WTC11 (cell line): ENCODE data around the gene PIGZ. TPM values are rescaled to one million over a fixed set of nuclear protein-coding genes. Genes with fewer than 3 reads are reported as not detected.

Experiments
- ATAC-seq: fragments of 200-7000 bp; cut with Tn5 transposase; 2 replicates; pipeline ENCODE4 v1.10.0; 2021; ENCODE audit warnings: mild to moderate bottlenecking, moderate library complexity
- CTCF ChIA-PET: fragments of 300-600 bp; sonication (Branson Sonifier 250); formaldehyde crosslinking; loops from one replicate; lab custom pipeline; 2021; ENCODE audit warnings: antibody characterized with exemption; lab: Charles Lee
- POLR2A ChIA-PET: fragments of 350-600 bp; sonication (Branson Sonifier 250); formaldehyde crosslinking; loops from one replicate; lab custom pipeline; 2021; ENCODE audit warnings: antibody characterized with exemption; lab: Charles Lee
- DNase-seq: peaks from one replicate; pipeline ENCODE4 v3.0.0; 2021; ENCODE audit warnings: low spot score
- H3K27ac Mint-ChIP-seq: 2 replicates; pipeline ENCODE4 v1.8.0; 2021; ENCODE audit warnings: mixed read lengths
- H3K27me3 Mint-ChIP-seq: 2 replicates; pipeline ENCODE4 v1.8.0; 2021; ENCODE audit warnings: low read depth, mild to moderate bottlenecking, moderate library complexity, mixed read lengths
- H3K36me3 Mint-ChIP-seq: 2 replicates; pipeline ENCODE4 v1.8.0; 2021; ENCODE audit warnings: mixed read lengths
- H3K4me1 Mint-ChIP-seq: 2 replicates; pipeline ENCODE4 v1.8.0; 2022; ENCODE audit warnings: mixed read lengths
- H3K4me3 Mint-ChIP-seq: 2 replicates; pipeline ENCODE4 v1.8.0; 2021; ENCODE audit warnings: mild to moderate bottlenecking, moderate library complexity, mixed read lengths
- H3K9me3 Mint-ChIP-seq: 2 replicates; pipeline ENCODE4 v1.8.0; 2021; ENCODE audit warnings: mixed read lengths
- FOXP1 ChIP-seq: sonication (generic); formaldehyde crosslinking; IDR thresholded peaks from 2 replicates; pipeline ENCODE4 v1.8.0; 2022; ENCODE audit warnings: missing genetic modification reagents, mild to moderate bottlenecking, moderate library complexity, borderline replicate concordance
- GTF2I ChIP-seq: fragments of 250-450 bp; sonication (Bioruptor Pico); conservative IDR thresholded peaks from 2 replicates; pipeline ENCODE4 v1.4.0; 2021; ENCODE audit warnings: mild to moderate bottlenecking
- JUN ChIP-seq: sonication (generic); formaldehyde crosslinking; IDR thresholded peaks from 2 replicates; pipeline ENCODE4 v1.8.0; 2023; ENCODE audit warnings: mild to moderate bottlenecking, missing genetic modification reagents
- NFE2L1 ChIP-seq: sonication (generic); formaldehyde crosslinking; IDR thresholded peaks from 2 replicates; pipeline ENCODE4 v1.8.1; 2023; ENCODE audit warnings: missing genetic modification reagents
- NR2C2 ChIP-seq: sonication (generic); formaldehyde crosslinking; IDR thresholded peaks from 2 replicates; pipeline ENCODE4 v1.8.0; 2022; ENCODE audit warnings: mild to moderate bottlenecking, missing genetic modification reagents
- OVOL2 ChIP-seq: fragments of 250-450 bp; sonication (Bioruptor Pico); IDR thresholded peaks from 2 replicates; pipeline ENCODE4 v1.9.0; 2021; ENCODE audit warnings: mild to moderate bottlenecking, borderline replicate concordance
- SP1 ChIP-seq: sonication (generic); formaldehyde crosslinking; conservative IDR thresholded peaks from 2 replicates; pipeline ENCODE4 v1.8.1; 2022; ENCODE audit warnings: missing genetic modification reagents
- TEAD1 ChIP-seq: sonication (generic); formaldehyde crosslinking; IDR thresholded peaks from 2 replicates; pipeline ENCODE4 v1.8.0; 2022; ENCODE audit warnings: mild to moderate bottlenecking, missing genetic modification reagents
- ZNF232 ChIP-seq: sonication (generic); formaldehyde crosslinking; IDR thresholded peaks from 2 replicates; pipeline ENCODE4 v1.8.0; 2022; ENCODE audit warnings: mild to moderate bottlenecking, missing genetic modification reagents
- total RNA-seq: library from RNA; stranded (reverse); gene quantifications from 3 replicates; pipeline ENCODE4 v1.2.3, GENCODE V29; 2021
- TF ChIP-seq, protein P1 (sequence below): sonication (generic); formaldehyde crosslinking; IDR thresholded peaks from 2 replicates; pipeline ENCODE4 v1.8.0; 2022; ENCODE audit warnings: mild to moderate bottlenecking, missing genetic modification reagents
- TF ChIP-seq, protein P2 (sequence below): sonication (generic); formaldehyde crosslinking; IDR thresholded peaks from 2 replicates; pipeline ENCODE4 v1.8.1; 2022; ENCODE audit warnings: low read depth, missing genetic modification reagents, borderline replicate concordance
- TF ChIP-seq, protein P3 (sequence below): sonication (generic); formaldehyde crosslinking; IDR thresholded peaks from 2 replicates; pipeline ENCODE4 v1.8.1; 2023; ENCODE audit warnings: mild to moderate bottlenecking, moderate library complexity, missing genetic modification reagents
- TF ChIP-seq, protein P4 (sequence below): sonication (generic); formaldehyde crosslinking; IDR thresholded peaks from 2 replicates; pipeline ENCODE4 v1.8.1; 2023; ENCODE audit warnings: mild to moderate bottlenecking, missing genetic modification reagents
- TF ChIP-seq, protein P5 (sequence below): fragments of 250-450 bp; sonication (Bioruptor Pico); IDR thresholded peaks from 2 replicates; pipeline ENCODE4 v2.1.2; 2022; ENCODE audit warnings: mild to moderate bottlenecking, moderate library complexity
- TF ChIP-seq, protein P6 (sequence below): sonication (generic); formaldehyde crosslinking; conservative IDR thresholded peaks from 2 replicates; pipeline ENCODE4 v1.8.1; 2023; ENCODE audit warnings: mild to moderate bottlenecking, low read depth, missing genetic modification reagents, moderate library complexity
- TF ChIP-seq, protein P7 (sequence below): sonication (generic); formaldehyde crosslinking; IDR thresholded peaks from 2 replicates; pipeline ENCODE4 v1.8.1; 2023; ENCODE audit warnings: mild to moderate bottlenecking, missing genetic modification reagents, moderate library complexity
- TF ChIP-seq, protein P8 (sequence below): fragments of 250-450 bp; sonication (Bioruptor Pico); IDR thresholded peaks from 2 replicates; pipeline ENCODE4 v1.9.0; 2021; ENCODE audit warnings: moderate library complexity, mild to moderate bottlenecking, inconsistent platforms, borderline replicate concordance
- TF ChIP-seq, protein P9 (sequence below): sonication (generic); formaldehyde crosslinking; IDR thresholded peaks from 2 replicates; pipeline ENCODE4 v1.8.1; 2022; ENCODE audit warnings: mild to moderate bottlenecking, missing genetic modification reagents, moderate library complexity, borderline replicate concordance

The PIGZ gene
- total RNA-seq, 1 experiment from 2014 or later: 0.37 TPM

DNA sequence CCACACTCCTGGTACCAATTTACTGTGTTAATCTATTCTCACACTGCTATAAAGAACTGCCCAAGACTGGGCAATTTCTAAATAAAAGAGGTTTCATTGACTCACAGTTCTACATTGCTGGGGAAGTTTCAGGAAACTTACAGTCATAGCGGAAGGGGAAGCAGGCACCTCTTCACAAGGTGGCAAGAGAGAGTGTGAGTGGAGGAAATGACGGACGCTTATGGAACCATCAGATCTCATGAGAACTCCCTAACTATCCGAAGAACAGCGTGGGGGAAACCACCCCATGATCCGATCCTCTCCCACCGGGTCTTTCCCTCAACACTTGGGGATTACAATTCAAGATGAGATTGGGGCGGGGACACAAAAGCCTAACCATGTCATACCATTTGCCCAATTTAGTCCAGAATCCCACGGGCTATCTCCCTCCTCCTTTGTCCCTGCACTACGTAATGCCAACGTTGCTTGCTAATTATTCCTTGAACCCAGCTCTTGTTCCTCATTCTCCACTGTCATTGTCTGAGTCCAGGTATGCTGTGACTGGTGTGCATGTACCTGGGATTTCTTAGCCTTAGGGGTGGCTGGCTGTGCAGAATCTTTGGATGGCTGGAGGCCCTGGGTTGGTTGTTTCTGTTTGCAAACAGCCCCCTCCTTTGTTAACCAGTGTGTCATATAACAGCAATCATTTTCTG, 3.4 kb downstream of the PIGZ start:
- ATAC-seq (no peak), DNase-seq (no peak)
- H3K9me3 Mint-ChIP-seq: no peaks in the 10 kb centered on the region
- TF ChIP-seq TEAD1 (CRISPR knock-in tag) (no peak), OVOL2 (CRISPR knock-in tag) (no peak)
- TF ChIP-seq, all 79 proteins: peak for 0
- ChIA-PET CTCF (no interaction called here), POLR2A (no interaction called here)
- Mint-ChIP-seq H3K4me1 (peaks cover 10% of the 10 kb centered on the region), H3K4me3 (no peak overlapping the region), H3K27me3 (peaks cover 81% of the 10 kb centered on the region), H3K36me3 (no peaks in the 10 kb centered on the region), H3K27ac (no peak overlapping the region)

DNA sequence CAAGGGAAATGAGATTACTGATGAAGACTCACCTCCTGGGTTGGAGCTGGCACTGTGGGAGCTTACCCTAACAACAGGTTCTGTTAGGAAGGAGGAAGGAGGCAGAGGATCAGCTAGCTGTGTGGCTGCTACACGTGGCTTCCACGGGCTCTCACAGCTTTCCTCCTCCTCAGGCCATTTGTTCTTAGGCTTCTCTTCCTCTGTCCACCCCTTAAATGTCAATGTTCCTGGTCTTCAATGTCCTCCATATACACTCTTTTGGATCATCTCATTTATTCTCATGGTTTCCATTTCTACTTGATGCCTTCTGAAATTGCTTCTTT, 5.0 kb downstream of the PIGZ start:
- no peak overlapping the region for H3K27ac Mint-ChIP-seq
- TF ChIP-seq NR2C2 (CRISPR knock-in tag) (no peak), JUN (no peak)
- TF ChIP-seq, protein P1, sequence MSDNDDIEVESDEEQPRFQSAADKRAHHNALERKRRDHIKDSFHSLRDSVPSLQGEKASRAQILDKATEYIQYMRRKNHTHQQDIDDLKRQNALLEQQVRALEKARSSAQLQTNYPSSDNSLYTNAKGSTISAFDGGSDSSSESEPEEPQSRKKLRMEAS (CRISPR knock-in tag): no peak
- TF ChIP-seq, all 79 proteins: peak for 0
- Mint-ChIP-seq H3K9me3 (no peaks in the 10 kb centered on the region), H3K27me3 (peaks cover 78% of the 10 kb centered on the region), H3K4me3 (no peak overlapping the region), H3K36me3 (no peaks in the 10 kb centered on the region), H3K4me1 (peaks cover 10% of the 10 kb centered on the region)
- CTCF ChIA-PET: no interaction called here
- POLR2A ChIA-PET: no interaction called here
- ATAC-seq (no peak), DNase-seq (no peak)

DNA sequence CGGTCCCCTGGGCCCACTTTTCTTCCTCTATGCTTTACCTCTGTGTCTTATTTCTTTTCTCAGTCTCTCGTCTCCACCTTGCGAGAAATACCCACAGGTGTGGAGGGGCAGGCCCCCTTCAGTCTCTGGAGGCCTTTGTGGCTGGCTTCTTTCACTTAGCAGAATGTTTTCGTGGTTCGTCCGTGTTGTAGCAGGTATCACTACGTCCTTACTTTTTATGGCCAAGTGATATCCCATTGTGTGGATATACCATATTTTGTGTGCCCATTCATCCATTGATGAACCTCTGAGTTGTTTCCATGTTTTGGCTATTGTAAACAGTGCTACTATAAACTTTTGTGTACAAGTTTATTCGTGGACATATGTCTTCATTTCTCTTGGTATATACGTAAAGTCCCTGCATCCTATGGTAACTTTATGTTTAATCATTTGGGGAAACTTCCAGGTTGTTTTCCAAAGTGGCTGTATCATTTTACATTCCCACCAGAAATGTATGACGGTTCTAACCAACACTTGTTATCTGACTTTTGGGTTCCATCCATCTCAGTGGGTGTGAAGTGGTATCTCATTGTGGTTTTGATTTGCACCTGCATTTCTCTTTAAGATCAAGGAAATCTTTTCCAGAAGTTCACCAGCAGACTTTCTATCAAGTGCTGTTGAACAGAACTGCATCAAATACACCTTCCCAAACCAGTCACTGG, 5.6 kb downstream of the PIGZ start:
- H3K27ac Mint-ChIP-seq: no peak overlapping the region
- H3K27me3 Mint-ChIP-seq: peaks cover 74% of the 10 kb centered on the region
- peaks cover 10% of the 10 kb centered on the region for H3K4me1 Mint-ChIP-seq
- POLR2A ChIA-PET: no interaction called here
- ATAC-seq: no peak
- H3K36me3 Mint-ChIP-seq: no peaks in the 10 kb centered on the region
- no peak overlapping the region for H3K4me3 Mint-ChIP-seq
- CTCF ChIA-PET: no interaction called here
- no peak for DNase-seq
- H3K9me3 Mint-ChIP-seq: no peaks in the 10 kb centered on the region
- TF ChIP-seq SP1 (CRISPR knock-in tag) (no peak), FOXP1 (CRISPR knock-in tag) (no peak), GTF2I (CRISPR knock-in tag) (no peak), NFE2L1 (CRISPR knock-in tag) (no peak), ZNF232 (no peak)
- TF ChIP-seq, protein P2, sequence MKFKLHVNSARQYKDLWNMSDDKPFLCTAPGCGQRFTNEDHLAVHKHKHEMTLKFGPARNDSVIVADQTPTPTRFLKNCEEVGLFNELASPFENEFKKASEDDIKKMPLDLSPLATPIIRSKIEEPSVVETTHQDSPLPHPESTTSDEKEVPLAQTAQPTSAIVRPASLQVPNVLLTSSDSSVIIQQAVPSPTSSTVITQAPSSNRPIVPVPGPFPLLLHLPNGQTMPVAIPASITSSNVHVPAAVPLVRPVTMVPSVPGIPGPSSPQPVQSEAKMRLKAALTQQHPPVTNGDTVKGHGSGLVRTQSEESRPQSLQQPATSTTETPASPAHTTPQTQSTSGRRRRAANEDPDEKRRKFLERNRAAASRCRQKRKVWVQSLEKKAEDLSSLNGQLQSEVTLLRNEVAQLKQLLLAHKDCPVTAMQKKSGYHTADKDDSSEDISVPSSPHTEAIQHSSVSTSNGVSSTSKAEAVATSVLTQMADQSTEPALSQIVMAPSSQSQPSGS (CRISPR knock-in tag): no peak
- TF ChIP-seq, protein P3, sequence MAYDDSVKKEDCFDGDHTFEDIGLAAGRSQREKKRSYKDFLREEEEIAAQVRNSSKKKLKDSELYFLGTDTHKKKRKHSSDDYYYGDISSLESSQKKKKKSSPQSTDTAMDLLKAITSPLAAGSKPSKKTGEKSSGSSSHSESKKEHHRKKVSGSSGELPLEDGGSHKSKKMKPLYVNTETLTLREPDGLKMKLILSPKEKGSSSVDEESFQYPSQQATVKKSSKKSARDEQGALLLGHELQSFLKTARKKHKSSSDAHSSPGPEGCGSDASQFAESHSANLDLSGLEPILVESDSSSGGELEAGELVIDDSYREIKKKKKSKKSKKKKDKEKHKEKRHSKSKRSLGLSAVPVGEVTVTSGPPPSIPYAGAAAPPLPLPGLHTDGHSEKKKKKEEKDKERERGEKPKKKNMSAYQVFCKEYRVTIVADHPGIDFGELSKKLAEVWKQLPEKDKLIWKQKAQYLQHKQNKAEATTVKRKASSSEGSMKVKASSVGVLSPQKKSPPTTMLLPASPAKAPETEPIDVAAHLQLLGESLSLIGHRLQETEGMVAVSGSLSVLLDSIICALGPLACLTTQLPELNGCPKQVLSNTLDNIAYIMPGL (CRISPR knock-in tag): no peak
- TF ChIP-seq, protein P4, sequence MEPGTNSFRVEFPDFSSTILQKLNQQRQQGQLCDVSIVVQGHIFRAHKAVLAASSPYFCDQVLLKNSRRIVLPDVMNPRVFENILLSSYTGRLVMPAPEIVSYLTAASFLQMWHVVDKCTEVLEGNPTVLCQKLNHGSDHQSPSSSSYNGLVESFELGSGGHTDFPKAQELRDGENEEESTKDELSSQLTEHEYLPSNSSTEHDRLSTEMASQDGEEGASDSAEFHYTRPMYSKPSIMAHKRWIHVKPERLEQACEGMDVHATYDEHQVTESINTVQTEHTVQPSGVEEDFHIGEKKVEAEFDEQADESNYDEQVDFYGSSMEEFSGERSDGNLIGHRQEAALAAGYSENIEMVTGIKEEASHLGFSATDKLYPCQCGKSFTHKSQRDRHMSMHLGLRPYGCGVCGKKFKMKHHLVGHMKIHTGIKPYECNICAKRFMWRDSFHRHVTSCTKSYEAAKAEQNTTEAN (CRISPR knock-in tag): no peak
- TF ChIP-seq, protein P1 (CRISPR knock-in tag): no peak
- TF ChIP-seq, protein P5, sequence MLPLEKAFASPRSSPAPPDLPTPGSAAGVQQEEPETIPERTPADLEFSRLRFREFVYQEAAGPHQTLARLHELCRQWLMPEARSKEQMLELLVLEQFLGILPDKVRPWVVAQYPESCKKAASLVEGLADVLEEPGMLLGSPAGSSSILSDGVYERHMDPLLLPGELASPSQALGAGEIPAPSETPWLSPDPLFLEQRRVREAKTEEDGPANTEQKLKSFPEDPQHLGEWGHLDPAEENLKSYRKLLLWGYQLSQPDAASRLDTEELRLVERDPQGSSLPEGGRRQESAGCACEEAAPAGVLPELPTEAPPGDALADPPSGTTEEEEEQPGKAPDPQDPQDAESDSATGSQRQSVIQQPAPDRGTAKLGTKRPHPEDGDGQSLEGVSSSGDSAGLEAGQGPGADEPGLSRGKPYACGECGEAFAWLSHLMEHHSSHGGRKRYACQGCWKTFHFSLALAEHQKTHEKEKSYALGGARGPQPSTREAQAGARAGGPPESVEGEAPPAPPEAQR (CRISPR knock-in tag): no peak
- TF ChIP-seq, protein P6, sequence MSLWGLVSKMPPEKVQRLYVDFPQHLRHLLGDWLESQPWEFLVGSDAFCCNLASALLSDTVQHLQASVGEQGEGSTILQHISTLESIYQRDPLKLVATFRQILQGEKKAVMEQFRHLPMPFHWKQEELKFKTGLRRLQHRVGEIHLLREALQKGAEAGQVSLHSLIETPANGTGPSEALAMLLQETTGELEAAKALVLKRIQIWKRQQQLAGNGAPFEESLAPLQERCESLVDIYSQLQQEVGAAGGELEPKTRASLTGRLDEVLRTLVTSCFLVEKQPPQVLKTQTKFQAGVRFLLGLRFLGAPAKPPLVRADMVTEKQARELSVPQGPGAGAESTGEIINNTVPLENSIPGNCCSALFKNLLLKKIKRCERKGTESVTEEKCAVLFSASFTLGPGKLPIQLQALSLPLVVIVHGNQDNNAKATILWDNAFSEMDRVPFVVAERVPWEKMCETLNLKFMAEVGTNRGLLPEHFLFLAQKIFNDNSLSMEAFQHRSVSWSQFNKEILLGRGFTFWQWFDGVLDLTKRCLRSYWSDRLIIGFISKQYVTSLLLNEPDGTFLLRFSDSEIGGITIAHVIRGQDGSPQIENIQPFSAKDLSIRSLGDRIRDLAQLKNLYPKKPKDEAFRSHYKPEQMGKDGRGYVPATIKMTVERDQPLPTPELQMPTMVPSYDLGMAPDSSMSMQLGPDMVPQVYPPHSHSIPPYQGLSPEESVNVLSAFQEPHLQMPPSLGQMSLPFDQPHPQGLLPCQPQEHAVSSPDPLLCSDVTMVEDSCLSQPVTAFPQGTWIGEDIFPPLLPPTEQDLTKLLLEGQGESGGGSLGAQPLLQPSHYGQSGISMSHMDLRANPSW (CRISPR knock-in tag): no peak
- TF ChIP-seq, protein P7, sequence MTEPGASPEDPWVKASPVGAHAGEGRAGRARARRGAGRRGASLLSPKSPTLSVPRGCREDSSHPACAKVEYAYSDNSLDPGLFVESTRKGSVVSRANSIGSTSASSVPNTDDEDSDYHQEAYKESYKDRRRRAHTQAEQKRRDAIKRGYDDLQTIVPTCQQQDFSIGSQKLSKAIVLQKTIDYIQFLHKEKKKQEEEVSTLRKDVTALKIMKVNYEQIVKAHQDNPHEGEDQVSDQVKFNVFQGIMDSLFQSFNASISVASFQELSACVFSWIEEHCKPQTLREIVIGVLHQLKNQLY (CRISPR knock-in tag): no peak
- TF ChIP-seq, protein P8, sequence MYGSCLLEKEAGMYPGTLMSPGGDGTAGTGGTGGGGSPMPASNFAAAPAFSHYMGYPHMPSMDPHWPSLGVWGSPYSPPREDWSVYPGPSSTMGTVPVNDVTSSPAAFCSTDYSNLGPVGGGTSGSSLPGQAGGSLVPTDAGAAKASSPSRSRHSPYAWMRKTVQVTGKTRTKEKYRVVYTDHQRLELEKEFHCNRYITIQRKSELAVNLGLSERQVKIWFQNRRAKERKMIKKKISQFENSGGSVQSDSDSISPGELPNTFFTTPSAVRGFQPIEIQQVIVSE: no peak
- TF ChIP-seq, protein P9, sequence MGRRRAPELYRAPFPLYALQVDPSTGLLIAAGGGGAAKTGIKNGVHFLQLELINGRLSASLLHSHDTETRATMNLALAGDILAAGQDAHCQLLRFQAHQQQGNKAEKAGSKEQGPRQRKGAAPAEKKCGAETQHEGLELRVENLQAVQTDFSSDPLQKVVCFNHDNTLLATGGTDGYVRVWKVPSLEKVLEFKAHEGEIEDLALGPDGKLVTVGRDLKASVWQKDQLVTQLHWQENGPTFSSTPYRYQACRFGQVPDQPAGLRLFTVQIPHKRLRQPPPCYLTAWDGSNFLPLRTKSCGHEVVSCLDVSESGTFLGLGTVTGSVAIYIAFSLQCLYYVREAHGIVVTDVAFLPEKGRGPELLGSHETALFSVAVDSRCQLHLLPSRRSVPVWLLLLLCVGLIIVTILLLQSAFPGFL (CRISPR knock-in tag): no peak
